DND-41 (cell line): ENCODE results near the gene SAPCD2.

Source experiments
- ATAC-seq: fragments of 200-7000 bp; cut with Tn5 transposase; 3 replicates; pipeline ENCODE4 v1.9.1; 2021; ENCODE audit warnings: low read depth; ENCODE audit not compliant: insufficient read depth
- DNase-seq: peaks from one replicate; pipeline ENCODE4 v3.0.0-alpha.2; 2020
- H2AFZ ChIP-seq: 2 replicates; pipeline ENCODE4 v1.6.0; 2012; ENCODE audit warnings: low read depth, low read length
- H3K27ac ChIP-seq: 2 replicates; pipeline ENCODE4 v1.5.1; 2012; ENCODE audit warnings: low read length, inconsistent platforms
- H3K27me3 ChIP-seq: fragments of 200-600 bp; sonication (generic); 2 replicates; pipeline ENCODE4 v1.6.0; 2012; ENCODE audit warnings: low read length, mild to moderate bottlenecking, inconsistent platforms; ENCODE audit not compliant: insufficient read depth, poor library complexity
- H3K36me3 ChIP-seq: 2 replicates; pipeline ENCODE4 v1.5.1; 2012; ENCODE audit warnings: low read length, inconsistent platforms; ENCODE audit not compliant: insufficient read depth
- H3K4me1 ChIP-seq: 2 replicates; pipeline ENCODE4 v1.5.1; 2012; ENCODE audit warnings: mild to moderate bottlenecking, low read length; ENCODE audit not compliant: insufficient read depth
- H3K4me2 ChIP-seq: 2 replicates; pipeline ENCODE4 v1.6.0; 2012; ENCODE audit warnings: mild to moderate bottlenecking, moderate library complexity, low read length, inconsistent platforms; ENCODE audit not compliant: insufficient read depth
- H3K4me3 ChIP-seq, 2 experiments: fragments of 200-600 bp in 1 of 2; shearing (Covaris generic) in 1 of 2; 2 replicates each; pipeline ENCODE4 v1.5.1; 2012 to 2016; ENCODE audit warnings: inconsistent platforms in 2 of 2, low read length in 2 of 2, mild to moderate bottlenecking in 2 of 2, low read depth in 1 of 2, moderate library complexity in 1 of 2
- H3K79me2 ChIP-seq: 2 replicates; pipeline ENCODE4 v1.6.0; 2012; ENCODE audit warnings: low read length, inconsistent platforms; ENCODE audit not compliant: insufficient read depth
- H3K9ac ChIP-seq: 2 replicates; pipeline ENCODE4 v1.6.0; 2012; ENCODE audit warnings: low read depth, mild to moderate bottlenecking, inconsistent platforms, low read length, moderate library complexity
- H3K9me3 ChIP-seq: 2 replicates; pipeline ENCODE4 v1.5.1; 2012; ENCODE audit warnings: low read length, moderate library complexity, mild to moderate bottlenecking, inconsistent platforms; ENCODE audit not compliant: insufficient read depth, severe bottlenecking
- H4K20me1 ChIP-seq: 2 replicates; pipeline ENCODE4 v1.6.0; 2012; ENCODE audit warnings: low read length; ENCODE audit not compliant: insufficient read depth
- CTCF ChIP-seq: IDR thresholded peaks from 2 replicates; pipeline ENCODE4 v1.5.1; 2012; ENCODE audit warnings: borderline replicate concordance, low read length, moderate library complexity, mild to moderate bottlenecking; ENCODE audit not compliant: poor library complexity, severe bottlenecking; ENCODE audit errors: extremely low read depth
- EZH2 ChIP-seq: IDR thresholded peaks from 3 replicates; pipeline ENCODE4 v1.6.1; 2012; ENCODE audit warnings: borderline replicate concordance, low read depth, mild to moderate bottlenecking, moderate library complexity, low read length, inconsistent platforms; ENCODE audit not compliant: severe bottlenecking

The SAPCD2 gene

GRCh38 chr9:137111788-137112563, 41.6 kb upstream of the SAPCD2 start:
- 0 out of 2 replicates have a peak, but pooled peaks cover 9% of the 10 kb centered on the region for H4K20me1 ChIP-seq
- H3K27ac ChIP-seq: no peak overlapping the region
- no peak overlapping the region for H3K9ac ChIP-seq
- H3K4me3 ChIP-seq: no peak overlapping the region
- no peak overlapping the region for H2AFZ ChIP-seq
- peaks cover 62% of the 10 kb centered on the region for H3K36me3 ChIP-seq
- peaks cover 17% of the 10 kb centered on the region for H3K79me2 ChIP-seq
- DNase-seq (no peak), ATAC-seq (no peak)
- H3K4me1 ChIP-seq: peaks cover 24% of the 10 kb centered on the region
- no peaks in the 10 kb centered on the region for H3K9me3 ChIP-seq
- TF ChIP-seq CTCF (no peak), EZH2 (no peak)
- H3K4me2 ChIP-seq: no peak overlapping the region
- H3K27me3 ChIP-seq: no peaks in the 10 kb centered on the region

GRCh38 chr9:137110911-137111787, 40.8 kb upstream of the SAPCD2 start:
- Histone ChIP-seq H3K4me3 (no peak overlapping the region), H3K27me3 (no peaks in the 10 kb centered on the region), H3K79me2 (peaks cover 17% of the 10 kb centered on the region), H3K27ac (no peak overlapping the region), H2AFZ (no peak overlapping the region), H3K9ac (no peak overlapping the region), H3K36me3 (peaks cover 69% of the 10 kb centered on the region), H3K4me2 (no peak overlapping the region), H3K9me3 (no peaks in the 10 kb centered on the region), H3K4me1 (peaks cover 24% of the 10 kb centered on the region), H4K20me1 (peaks cover 12% of the 10 kb centered on the region; the same call in 1 of the 2 replicates)
- DNase-seq: no peak
- no peak for ATAC-seq
- no peak for TF ChIP-seq CTCF
- no peak for TF ChIP-seq EZH2

- peaks cover 76% of the 10 kb centered on the region for H3K36me3 ChIP-seq
- DNase-seq: no peak
Measured at GRCh38 chr9:137110147-137110910, 40.0 kb upstream of the SAPCD2 start.

More at GRCh38 chr9:137110147-137110910, 40.0 kb upstream of the SAPCD2 start:
- Histone ChIP-seq H3K27me3 (no peaks in the 10 kb centered on the region), H3K4me3 (no peak overlapping the region), H3K9ac (no peak overlapping the region), H3K4me2 (no peak overlapping the region), H2AFZ (no peak overlapping the region), H3K27ac (no peak overlapping the region), H3K79me2 (peaks cover 17% of the 10 kb centered on the region), H4K20me1 (peaks cover 18% of the 10 kb centered on the region; the same call in 1 of the 2 replicates), H3K4me1 (peaks cover 21% of the 10 kb centered on the region), H3K9me3 (no peaks in the 10 kb centered on the region)
- no peak for ATAC-seq
- no peak for TF ChIP-seq CTCF
- TF ChIP-seq EZH2: no peak
